Neuronal stem cell (in vitro differentiated cells): ENCODE data around the gene LRRC23.
"Not testable (repeated sequence)": the region's sequence is repeated elsewhere in the genome, so short reads cannot be mapped to it uniquely, and the experiment has no call there.

Experiments
- DNase-seq: peaks from one replicate; pipeline ENCODE4 v3.0.0-alpha.2; 2013; ENCODE audit warnings: low spot score
- H2AFZ ChIP-seq: one replicate; pipeline ENCODE4 v1.6.1; 2013; ENCODE audit warnings: mild to moderate bottlenecking, low read length, inconsistent platforms
- H2AK5ac ChIP-seq: 2 replicates; pipeline ENCODE4 v1.6.1; 2013; ENCODE audit warnings: low read depth, mild to moderate bottlenecking, inconsistent platforms, low read length, moderate library complexity, mixed read lengths
- H2BK120ac ChIP-seq: 2 replicates; pipeline ENCODE4 v1.6.1; 2013; ENCODE audit warnings: low read depth, mild to moderate bottlenecking, inconsistent platforms, low read length, moderate library complexity, mixed read lengths
- H2BK12ac ChIP-seq: one replicate; pipeline ENCODE4 v1.6.1; 2013; ENCODE audit warnings: low read length, inconsistent platforms
- H2BK15ac ChIP-seq: 2 replicates; pipeline ENCODE4 v1.6.1; 2013; ENCODE audit warnings: mild to moderate bottlenecking, low read length, inconsistent platforms, mixed read lengths
- H2BK5ac ChIP-seq: one replicate; pipeline ENCODE4 v1.6.1; 2013; ENCODE audit warnings: inconsistent platforms, mild to moderate bottlenecking, low read length, moderate library complexity
- H3K14ac ChIP-seq: one replicate; pipeline ENCODE4 v1.6.1; 2013; ENCODE audit warnings: low read length, inconsistent platforms
- H3K18ac ChIP-seq: 2 replicates; pipeline ENCODE4 v1.6.1; 2013; ENCODE audit warnings: low read length, inconsistent platforms
- H3K23ac ChIP-seq: 2 replicates; pipeline ENCODE4 v1.6.1; 2013; ENCODE audit warnings: low read depth, mild to moderate bottlenecking, mixed read lengths, low read length, inconsistent platforms; ENCODE audit not compliant: poor library complexity
- H3K27ac ChIP-seq: replicated peaks from 3 replicates; pipeline ENCODE4 v1.5.1; 2013; ENCODE audit warnings: low read length, inconsistent platforms
- H3K27me3 ChIP-seq, 3 experiments: 2 replicates each; pipeline ENCODE4 v1.6.1; 2013; ENCODE audit warnings: low read length in 3 of 3, mild to moderate bottlenecking in 2 of 3, inconsistent platforms in 1 of 3, low read depth in 1 of 3, mixed read lengths in 1 of 3, moderate library complexity in 1 of 3; ENCODE audit not compliant: control insufficient read depth in 3 of 3, insufficient read depth in 3 of 3
- H3K36me3 ChIP-seq, 2 donors: replicated peaks in 1 of 2; 2 replicates each; pipeline ENCODE4 v1.6.1; 2013; ENCODE audit warnings: low read length in 2 of 2; ENCODE audit not compliant: control insufficient read depth in 2 of 2, insufficient read depth in 2 of 2
- H3K4ac ChIP-seq: 2 replicates; pipeline ENCODE4 v1.6.1; 2013; ENCODE audit warnings: inconsistent platforms, mild to moderate bottlenecking, low read length, moderate library complexity
- H3K4me1 ChIP-seq, 2 donors: 1 replicate in 1 of 2; 2 replicates in 1 of 2; pipeline ENCODE4 v1.6.1; 2013; ENCODE audit warnings: low read length in 2 of 2, low read depth in 1 of 2; ENCODE audit not compliant: control insufficient read depth in 2 of 2, insufficient read depth in 1 of 2
- H3K4me2 ChIP-seq: one replicate; pipeline ENCODE4 v1.6.1; 2013; ENCODE audit warnings: mild to moderate bottlenecking, low read length, inconsistent platforms; ENCODE audit not compliant: insufficient read depth, poor library complexity, severe bottlenecking
- H3K4me3 ChIP-seq, 2 donors: 2 replicates each; pipeline ENCODE4 v1.5.1; 2013; ENCODE audit warnings: low read length in 2 of 2, mild to moderate bottlenecking in 2 of 2, inconsistent platforms in 1 of 2, moderate library complexity in 1 of 2
- H3K79me1 ChIP-seq: one replicate; pipeline ENCODE4 v1.6.1; 2013; ENCODE audit warnings: low read depth, mild to moderate bottlenecking, inconsistent platforms, low read length, moderate library complexity
- H3K9ac ChIP-seq: one replicate; pipeline ENCODE4 v1.6.1; 2013; ENCODE audit warnings: mild to moderate bottlenecking, low read depth, low read length, inconsistent platforms; ENCODE audit not compliant: poor library complexity
- H3K9me3 ChIP-seq, 2 donors: replicated peaks in 1 of 2; 2 replicates each; pipeline versions ENCODE3 to v1.6.1; 2013; ENCODE audit warnings: low read length in 2 of 2, mild to moderate bottlenecking in 2 of 2, inconsistent platforms in 1 of 2, low read depth in 1 of 2, mixed read lengths in 1 of 2, moderate library complexity in 1 of 2; ENCODE audit not compliant: control insufficient read depth in 2 of 2, insufficient read depth in 1 of 2
- H4K8ac ChIP-seq: one replicate; pipeline ENCODE4 v1.6.1; 2013; ENCODE audit warnings: low read depth, mild to moderate bottlenecking, inconsistent platforms, low read length, moderate library complexity
- H4K91ac ChIP-seq: one replicate; pipeline ENCODE4 v1.6.1; 2013; ENCODE audit warnings: low read length, low read depth, mild to moderate bottlenecking, inconsistent platforms; ENCODE audit not compliant: poor library complexity
- WGBS, 2 donors: extraction: QIAGEN DNeasy Blood & Tissue Kit; methylation state at CpG; one replicate each; pipeline ENCODE4 v1.1.7; 2013; ENCODE audit warnings: missing lambda C conversion rate in 2 of 2, mixed read lengths in 1 of 2; ENCODE audit not compliant: insufficient read length in 2 of 2, insufficient replicate concordance in 1 of 2; ENCODE audit errors: extremely low coverage in 2 of 2; 5-methylcytosine and 5-hydroxymethylcytosine counted together

LRRC23 gene

GRCh38 chr12:6905414-6906040 lies 905 bp downstream of the LRRC23 start:
- Histone ChIP-seq H2AK5ac (no peak overlapping the region), H2BK5ac (peak overlapping the region; percentile 88), H2BK15ac (peak overlapping the region; percentile 71), H3K23ac (peak overlapping the region; percentile 29), H3K27ac (peak overlapping the region; percentile 93), H3K4me3 (peak overlapping the region; percentile 55 to 72), H3K36me3 (no peaks in the 10 kb centered on the region), H3K27me3 (no peaks in the 10 kb centered on the region), H3K4me1 (peaks cover 10 to 13% of the 10 kb centered on the region in 2 donors), H4K8ac (no peak overlapping the region), H3K9me3 (no peaks in the 10 kb centered on the region), H3K4ac (no peak overlapping the region), H3K18ac (peak overlapping the region; percentile 86), H2AFZ (peak overlapping the region; percentile 87), H3K14ac (no peak overlapping the region), H2BK120ac (no peak overlapping the region), H4K91ac (no peak overlapping the region), H3K9ac (peak overlapping the region; percentile 75), H3K79me1 (peaks cover 1% of the 10 kb centered on the region), H3K4me2 (peak overlapping the region; percentile 88), H2BK12ac (peak overlapping the region; percentile 47)
- DNase-seq = no peak
- no CpG with 5 or more reads among the region's 5 CpGs for WGBS, 2 donors

GRCh38 chr12:6908141-6908540 lies 3.5 kb downstream of the LRRC23 start:
- not testable (repeated sequence) for H2BK12ac ChIP-seq, H3K27ac ChIP-seq, H3K4me2 ChIP-seq, H4K8ac ChIP-seq, H3K79me1 ChIP-seq, H4K91ac ChIP-seq, H3K23ac ChIP-seq, H2AFZ ChIP-seq, H2BK5ac ChIP-seq, H3K27me3 ChIP-seq, H2AK5ac ChIP-seq, H3K14ac ChIP-seq, H3K18ac ChIP-seq, H3K36me3 ChIP-seq, H2BK120ac ChIP-seq, H3K4me3 ChIP-seq, H3K4ac ChIP-seq, H3K9ac ChIP-seq, DNase-seq, H2BK15ac ChIP-seq, H3K9me3 ChIP-seq
- H3K4me1 ChIP-seq = peaks cover 10 to 18% of the 10 kb centered on the region in 2 donors
- WGBS, 2 donors = no CpG with 5 or more reads among the region's 11 CpGs

- Histone ChIP-seq H2BK12ac (no peak overlapping the region), H3K18ac (no peak overlapping the region), H3K27me3 (peaks cover 0 to 3% (median 0%) of the 10 kb centered on the region in 3 experiments), H3K9ac (no peak overlapping the region), H2BK15ac (no peak overlapping the region), H3K23ac (no peak overlapping the region), H3K27ac (no peak overlapping the region), H2BK120ac (no peak overlapping the region), H3K4me3 (no peak overlapping the region), H3K79me1 (peaks cover 7% of the 10 kb centered on the region), H3K36me3 (no peaks in the 10 kb centered on the region), H3K4ac (no peak overlapping the region), H3K4me2 (no peak overlapping the region), H3K9me3 (no peaks in the 10 kb centered on the region), H2AFZ (no peak overlapping the region), H4K8ac (no peak overlapping the region), H3K4me1 (peaks cover 14 to 21% of the 10 kb centered on the region in 2 donors), H2AK5ac (no peak overlapping the region), H3K14ac (no peak overlapping the region), H2BK5ac (no peak overlapping the region), H4K91ac (no peak overlapping the region)
- no peak for DNase-seq
- no CpG with 5 or more reads among the region's 4 CpGs for WGBS, 2 donors
These were observed 5.0 kb downstream of the LRRC23 start for GRCh38 chr12:6909421-6910145.

GRCh38 chr12:6912164-6912935 lies 7.7 kb downstream of the LRRC23 start:
- no peak overlapping the region for H3K27ac ChIP-seq
- peak overlapping the region; percentile 20 for H3K23ac ChIP-seq
- no peak overlapping the region for H3K18ac ChIP-seq
- H3K27me3 ChIP-seq = peaks cover 0 to 3% (median 0%) of the 10 kb centered on the region in 3 experiments
- H3K79me1 ChIP-seq = peaks cover 13% of the 10 kb centered on the region
- H2BK15ac ChIP-seq = peak overlapping the region; percentile 43
- peak overlapping the region; percentile 49 for H2AK5ac ChIP-seq
- H3K36me3 ChIP-seq = peaks cover under 1 to 12% of the 10 kb centered on the region in 2 donors
- no peak overlapping the region for H3K4me2 ChIP-seq
- H2AFZ ChIP-seq = no peak overlapping the region
- peaks cover 10 to 18% of the 10 kb centered on the region in 2 donors for H3K4me1 ChIP-seq
- H2BK5ac ChIP-seq = no peak overlapping the region
- no peak for DNase-seq
- no CpG with 5 or more reads among the region's 15 CpGs for WGBS, 2 donors
- H4K91ac ChIP-seq = no peak overlapping the region
- no peak overlapping the region for H2BK120ac ChIP-seq
- H4K8ac ChIP-seq = no peak overlapping the region
- no peak overlapping the region for H3K4ac ChIP-seq
- no peak overlapping the region for H3K9ac ChIP-seq
- no peak overlapping the region for H3K4me3 ChIP-seq
- no peaks in the 10 kb centered on the region for H3K9me3 ChIP-seq
- no peak overlapping the region for H2BK12ac ChIP-seq
- H3K14ac ChIP-seq = no peak overlapping the region
